Activated CD4-positive, alpha-beta T cell treated with anti-CD3 and anti-CD28 coated beads for 36 hours (primary cell): Measurements from ENCODE around the gene DPYSL3. TPM values are rescaled to one million over a fixed set of nuclear protein-coding genes. Genes with fewer than 3 reads are reported as not detected.

ENCODE experiments used
- ATAC-seq: fragments of 200-7000 bp; cut with Tn5 transposase; one replicate; pipeline ENCODE4 v1.10.0; 2021; ENCODE audit warnings: mild to moderate bottlenecking, moderate library complexity
- CTCF ChIA-PET: fragments of 350-600 bp; sonication (Branson Sonifier 250); formaldehyde crosslinking; loops from one replicate; lab custom pipeline; 2021; ENCODE audit warnings: antibody characterized with exemption; lab: Charles Lee
- POLR2A ChIA-PET: fragments of 350-600 bp; sonication (Branson Sonifier 250); formaldehyde crosslinking; loops from one replicate; lab custom pipeline; 2021; ENCODE audit warnings: antibody characterized with exemption, inconsistent platforms; lab: Charles Lee
- DNase-seq: peaks from one replicate; pipeline ENCODE4 v3.0.0-alpha.2; 2020
- H3K27ac Mint-ChIP-seq: one replicate; pipeline ENCODE4 v1.8.0; 2021; ENCODE audit warnings: mixed read lengths
- H3K27me3 Mint-ChIP-seq: one replicate; pipeline ENCODE4 v1.8.0; 2021; ENCODE audit warnings: mixed read lengths
- H3K36me3 Mint-ChIP-seq: one replicate; pipeline ENCODE4 v1.8.0; 2021; ENCODE audit warnings: low read depth, mixed read lengths
- H3K4me1 Mint-ChIP-seq: one replicate; pipeline ENCODE4 v1.8.0; 2021; ENCODE audit warnings: mixed read lengths
- H3K4me3 Mint-ChIP-seq: one replicate; pipeline ENCODE4 v1.8.0; 2021; ENCODE audit warnings: mild to moderate bottlenecking, moderate library complexity, mixed read lengths
- H3K9me3 Mint-ChIP-seq: one replicate; pipeline ENCODE4 v1.8.0; 2021; ENCODE audit warnings: low read depth, mixed read lengths
- intact Hi-C, 2 experiments: fragments of 100-400 bp; cut with DNase I in 1 of 2; cut with micrococcal nuclease in 1 of 2; formaldehyde crosslinking; loops; one replicate each; pipeline versions ENCODE4 v1.14.2 to v1.15.1; 2022 to 2024; cut with DNase I, micrococcal nuclease
- total RNA-seq, 2 experiments: library from RNA; stranded (reverse); gene quantifications; one replicate each; pipeline ENCODE4 v1.2.3, GENCODE V29; 2021

Gene DPYSL3
- total RNA-seq, 2 experiments from 2014 or later = 0.16 to 0.18 TPM

DNA sequence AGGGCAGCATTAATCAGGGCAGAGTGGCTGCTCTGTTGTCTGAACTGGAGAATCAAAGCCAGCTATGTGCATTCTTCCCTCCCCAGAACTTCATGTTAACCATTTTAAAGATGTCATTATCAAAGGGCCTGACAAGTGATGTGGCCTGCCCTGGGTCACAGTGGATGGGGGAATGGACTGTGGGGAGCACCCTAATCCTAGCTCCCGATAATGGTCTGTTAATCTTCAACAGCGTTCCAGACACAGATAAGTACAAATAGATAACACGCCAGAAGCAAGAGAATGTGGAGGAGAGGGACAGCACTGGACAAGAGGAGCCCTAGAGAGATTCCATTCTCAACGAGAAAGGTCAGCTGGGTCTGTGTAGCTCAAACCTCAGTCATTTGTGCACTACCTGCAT, 77.5 kb downstream of the DPYSL3 start:
- intact Hi-C loops = no loop called here
- no peak for DNase-seq
- H3K9me3 Mint-ChIP-seq = no peaks in the 10 kb centered on the region
- ATAC-seq = no peak
- no peak overlapping the region for H3K27ac Mint-ChIP-seq
- peaks cover 5% of the 10 kb centered on the region for H3K27me3 Mint-ChIP-seq
- POLR2A ChIA-PET = no interaction called here
- H3K36me3 Mint-ChIP-seq = no peaks in the 10 kb centered on the region
- H3K4me1 Mint-ChIP-seq = no peaks in the 10 kb centered on the region
- CTCF ChIA-PET = no interaction called here
- H3K4me3 Mint-ChIP-seq = no peak overlapping the region

DNA sequence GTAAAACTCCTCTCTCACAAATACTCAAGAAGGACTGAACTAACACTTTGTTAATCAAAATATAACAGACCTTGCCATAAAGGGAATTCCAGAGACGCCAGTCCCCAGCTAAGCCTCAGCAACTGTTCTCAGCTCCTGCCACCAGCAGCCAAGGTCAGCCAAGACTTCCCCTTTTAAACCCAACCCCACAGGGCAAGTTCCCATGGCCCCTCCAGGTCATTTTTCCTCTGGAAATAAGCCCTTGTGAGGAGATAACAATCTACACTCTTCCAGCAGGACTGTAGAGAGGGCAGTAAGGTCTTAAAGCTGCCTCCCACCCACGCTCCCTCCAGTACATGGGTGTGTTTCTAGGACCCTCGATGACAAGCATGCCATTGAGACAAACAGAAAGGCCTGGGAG, 78.3 kb downstream of the DPYSL3 start:
- Mint-ChIP-seq H3K36me3 (no peaks in the 10 kb centered on the region), H3K27me3 (peaks cover 5% of the 10 kb centered on the region), H3K4me1 (no peaks in the 10 kb centered on the region), H3K9me3 (no peaks in the 10 kb centered on the region), H3K27ac (no peak overlapping the region), H3K4me3 (no peak overlapping the region)
- DNase-seq (no peak), ATAC-seq (no peak)
- ChIA-PET CTCF (no interaction called here), POLR2A (no interaction called here)
- intact Hi-C loops = no loop called here

DNA sequence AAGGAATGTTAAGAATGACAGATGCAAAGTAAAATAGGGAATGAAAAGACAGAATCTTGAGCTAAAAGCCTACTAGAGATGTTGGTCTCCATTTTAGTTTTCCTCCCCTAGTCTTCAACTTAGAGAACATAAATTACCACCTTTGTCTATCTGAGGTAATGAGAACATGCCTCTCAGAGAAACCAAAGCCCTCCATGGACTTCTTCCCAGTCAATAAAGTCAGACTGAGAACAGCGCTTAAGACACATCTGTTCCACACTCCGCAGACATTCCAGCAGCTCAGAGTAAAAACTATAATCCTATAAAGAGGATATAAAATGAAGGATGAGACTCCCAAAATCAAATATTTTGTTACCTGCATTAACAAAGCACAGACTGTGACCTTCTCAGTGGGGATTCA, 79.2 kb downstream of the DPYSL3 start:
- no peaks in the 10 kb centered on the region for H3K4me1 Mint-ChIP-seq
- ChIA-PET CTCF (no interaction called here), POLR2A (no interaction called here)
- no peak overlapping the region for H3K27ac Mint-ChIP-seq
- no peaks in the 10 kb centered on the region for H3K9me3 Mint-ChIP-seq
- H3K4me3 Mint-ChIP-seq = no peak overlapping the region
- peaks cover 5% of the 10 kb centered on the region for H3K27me3 Mint-ChIP-seq
- ATAC-seq (no peak), DNase-seq (no peak)
- no peaks in the 10 kb centered on the region for H3K36me3 Mint-ChIP-seq
- intact Hi-C loops = no loop called here

- H3K27ac Mint-ChIP-seq = no peak overlapping the region
- ChIA-PET POLR2A (no interaction called here), CTCF (interaction anchor here (0.6 kb wide), 1 partner anchor 145 kb away, joined by 3 read pairs; no protein-coding TSS in a partner anchor)
- intact Hi-C loops = no loop called here
- H3K9me3 Mint-ChIP-seq = no peaks in the 10 kb centered on the region
- H3K4me1 Mint-ChIP-seq = no peaks in the 10 kb centered on the region
- H3K36me3 Mint-ChIP-seq = no peaks in the 10 kb centered on the region
- DNase-seq (no peak), ATAC-seq (no peak)
- H3K27me3 Mint-ChIP-seq = peaks cover 9% of the 10 kb centered on the region
- H3K4me3 Mint-ChIP-seq = no peak overlapping the region
These were observed 82.1 kb downstream of the DPYSL3 start for GRCh38 chr5:147427521-147428401.

DNA sequence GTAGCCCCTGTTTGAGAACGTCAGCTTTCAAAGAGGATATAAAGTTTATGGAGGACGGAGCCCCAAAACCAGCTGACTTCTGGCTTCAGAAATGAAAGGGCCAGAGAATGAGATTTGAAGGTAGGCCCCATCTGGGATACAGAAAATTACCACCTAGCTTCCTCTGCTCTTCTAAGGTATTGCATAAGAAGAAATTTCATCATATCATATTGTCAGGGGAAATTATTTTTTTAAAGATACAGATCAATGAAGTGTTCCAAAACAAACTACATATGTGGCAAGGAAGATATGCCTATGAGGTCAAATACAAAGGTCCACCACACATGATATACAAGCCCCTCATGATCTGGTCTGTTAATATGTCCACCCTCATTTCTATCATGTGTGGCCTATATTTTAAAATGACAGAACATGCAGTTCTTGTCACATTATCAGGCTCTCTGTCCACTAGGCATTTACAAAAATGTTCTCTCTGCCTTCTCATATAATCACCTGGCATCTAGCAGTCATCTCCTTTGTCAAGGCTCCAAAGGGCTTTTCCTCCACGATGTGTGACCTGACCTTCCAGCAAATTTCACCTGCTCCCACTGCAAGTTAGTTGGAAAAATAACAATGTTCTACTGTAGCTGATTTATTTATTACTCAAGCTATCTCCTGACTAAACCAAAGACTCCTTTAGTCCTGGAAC, 83.1 kb downstream of the DPYSL3 start:
- DNase-seq = no peak
- ATAC-seq = no peak
- no peaks in the 10 kb centered on the region for H3K9me3 Mint-ChIP-seq
- no peak overlapping the region for H3K27ac Mint-ChIP-seq
- ChIA-PET CTCF (no interaction called here), POLR2A (no interaction called here)
- no peaks in the 10 kb centered on the region for H3K36me3 Mint-ChIP-seq
- H3K4me1 Mint-ChIP-seq = no peaks in the 10 kb centered on the region
- H3K27me3 Mint-ChIP-seq = peaks cover 7% of the 10 kb centered on the region
- intact Hi-C loops = no loop called here
- H3K4me3 Mint-ChIP-seq = no peak overlapping the region

DNA sequence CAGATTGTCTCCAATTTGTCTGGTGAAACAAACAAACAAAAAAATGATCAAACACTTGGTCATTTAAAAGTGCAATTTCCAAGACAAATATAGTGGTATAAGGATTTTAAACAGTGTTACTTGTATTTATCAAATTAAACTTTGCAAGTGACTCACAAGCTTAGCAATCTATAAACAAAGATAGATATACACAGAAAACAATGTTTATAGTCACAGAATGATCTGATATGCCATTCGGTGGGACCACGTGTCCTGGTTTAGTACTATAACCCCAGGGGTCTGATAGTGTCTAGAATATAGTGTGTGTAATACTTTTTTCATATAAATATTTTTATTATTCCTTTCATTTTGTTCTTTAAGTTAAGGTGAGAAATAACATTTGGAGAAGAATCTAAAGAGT, 91.3 kb downstream of the DPYSL3 start:
- ChIA-PET POLR2A (no interaction called here), CTCF (no interaction called here)
- H3K27me3 Mint-ChIP-seq = peaks cover 2% of the 10 kb centered on the region
- H3K4me1 Mint-ChIP-seq = no peaks in the 10 kb centered on the region
- intact Hi-C loops = no loop called here
- no peak overlapping the region for H3K4me3 Mint-ChIP-seq
- DNase-seq = no peak
- no peak overlapping the region for H3K27ac Mint-ChIP-seq
- no peaks in the 10 kb centered on the region for H3K9me3 Mint-ChIP-seq
- no peaks in the 10 kb centered on the region for H3K36me3 Mint-ChIP-seq
- no peak for ATAC-seq

- intact Hi-C loops = no loop called here
- no peaks in the 10 kb centered on the region for H3K36me3 Mint-ChIP-seq
These were observed 92.6 kb downstream of the DPYSL3 start for GRCh38 chr5:147417135-147417813.

GRCh38 chr5:147415651-147416050, 94.2 kb downstream of the DPYSL3 start:
- H3K27ac Mint-ChIP-seq = no peak overlapping the region
- ATAC-seq (no peak), DNase-seq (no peak)
- ChIA-PET POLR2A (no interaction called here), CTCF (no interaction called here)
- no peaks in the 10 kb centered on the region for H3K36me3 Mint-ChIP-seq
- no peaks in the 10 kb centered on the region for H3K9me3 Mint-ChIP-seq
- intact Hi-C loops = no loop called here
- H3K4me1 Mint-ChIP-seq = no peaks in the 10 kb centered on the region
- H3K27me3 Mint-ChIP-seq = no peaks in the 10 kb centered on the region
- H3K4me3 Mint-ChIP-seq = no peak overlapping the region

More at GRCh38 chr5:147417135-147417813, 92.6 kb downstream of the DPYSL3 start:
- CTCF ChIA-PET = interaction anchor here (0.7 to 0.9 kb wide), 2 partner anchors 31 to 70 kb away, joined by 3 read pairs; no protein-coding TSS in a partner anchor
- peaks cover 2% of the 10 kb centered on the region for H3K27me3 Mint-ChIP-seq
- no peak overlapping the region for H3K4me3 Mint-ChIP-seq
- no peak overlapping the region for H3K27ac Mint-ChIP-seq
- no peaks in the 10 kb centered on the region for H3K9me3 Mint-ChIP-seq
- no peak for DNase-seq
- H3K4me1 Mint-ChIP-seq = no peaks in the 10 kb centered on the region
- ATAC-seq = no peak
- POLR2A ChIA-PET = no interaction called here

GRCh38 chr5:147413266-147413665, 96.6 kb downstream of the DPYSL3 start:
- no peak for ATAC-seq
- H3K4me1 Mint-ChIP-seq = no peaks in the 10 kb centered on the region
- POLR2A ChIA-PET = no interaction called here

GRCh38 chr5:147412561-147412960, 97.3 kb downstream of the DPYSL3 start:
- H3K27ac Mint-ChIP-seq = no peak overlapping the region
- ATAC-seq (no peak), DNase-seq (no peak)
- H3K36me3 Mint-ChIP-seq = no peaks in the 10 kb centered on the region
- ChIA-PET POLR2A (no interaction called here), CTCF (no interaction called here)
- no peaks in the 10 kb centered on the region for H3K27me3 Mint-ChIP-seq
- no peaks in the 10 kb centered on the region for H3K4me1 Mint-ChIP-seq
- H3K9me3 Mint-ChIP-seq = no peaks in the 10 kb centered on the region
- intact Hi-C loops = no loop called here
- no peak overlapping the region for H3K4me3 Mint-ChIP-seq

More at GRCh38 chr5:147413266-147413665, 96.6 kb downstream of the DPYSL3 start:
- Mint-ChIP-seq H3K4me3 (no peak overlapping the region), H3K27ac (no peak overlapping the region), H3K27me3 (no peaks in the 10 kb centered on the region), H3K36me3 (no peaks in the 10 kb centered on the region), H3K9me3 (no peaks in the 10 kb centered on the region)
- CTCF ChIA-PET = no interaction called here
- DNase-seq = no peak
- intact Hi-C loops = no loop called here

- Mint-ChIP-seq H3K4me1 (no peaks in the 10 kb centered on the region), H3K36me3 (no peaks in the 10 kb centered on the region), H3K9me3 (no peaks in the 10 kb centered on the region), H3K27me3 (no peaks in the 10 kb centered on the region), H3K27ac (no peak overlapping the region), H3K4me3 (no peak overlapping the region)
- CTCF ChIA-PET = no interaction called here
- POLR2A ChIA-PET = no interaction called here
- DNase-seq (no peak), ATAC-seq (no peak)
- intact Hi-C loops = no loop called here
These were observed 98.2 kb downstream of the DPYSL3 start for GRCh38 chr5:147411359-147412319.
